ENCODE measurements around the gene MRPL33. TPM values are rescaled to one million over a fixed set of nuclear protein-coding genes. Genes with fewer than 3 reads are reported as not detected.
A peak's percentile ranks its signal among the peaks of the same experiment; 100 is the strongest.

MRPL33 gene
- total and polyA plus RNA-seq, 2 of the 13 experiments (the other 11 are each of a cell fraction or from before 2014, with no cell fraction given): 69.7 to 218 TPM

- TF ChIP-seq MLX (CRISPR knock-in tag; IDR thresholded peaks at IDR 0.05): peak; percentile 61; the same call in 1 of the 2 replicates
- no peak for TF ChIP-seq ZNF547 (CRISPR knock-in tag; IDR thresholded peaks at IDR 0.05)
- peak; percentile 56; the same call in 1 of the 2 replicates for TF ChIP-seq ZBTB20 (CRISPR knock-in tag; IDR thresholded peaks at IDR 0.05; ENCODE audit: borderline replicate concordance, low read depth)
- no peak for TF ChIP-seq SRSF9 (IDR thresholded peaks at IDR 0.05; ENCODE audit: borderline replicate concordance, insufficient read depth, low read depth, low read length, poor library complexity, severe bottlenecking)
- no peak for TF ChIP-seq ZSCAN20 (CRISPR knock-in tag; IDR thresholded peaks at IDR 0.05; ENCODE audit: borderline replicate concordance)
- no peak for TF ChIP-seq ZBTB10 (CRISPR knock-in tag; IDR thresholded peaks at IDR 0.05; ENCODE audit: borderline replicate concordance)
- no peak for TF ChIP-seq ZFP36 (IDR thresholded peaks at IDR 0.05; ENCODE audit: borderline replicate concordance, low read depth, low read length, partially characterized antibody)
- TF ChIP-seq HNF1A (IDR thresholded peaks at IDR 0.05; ENCODE audit: low read depth): no peak
- no peak for TF ChIP-seq HNF1A (CRISPR knock-in tag; IDR thresholded peaks at IDR 0.05; ENCODE audit: borderline replicate concordance)
- no peak for TF ChIP-seq ZNF224 (CRISPR knock-in tag; IDR thresholded peaks at IDR 0.05)
- peak; percentile 54; the same call in 1 of the 2 replicates for TF ChIP-seq SPEN (CRISPR knock-in tag; IDR thresholded peaks at IDR 0.05; ENCODE audit: low read depth)
- TF ChIP-seq MYC (CRISPR knock-in tag; IDR thresholded peaks at IDR 0.05; ENCODE audit: borderline replicate concordance): no peak; the same call in 1 of the 2 replicates
- TF ChIP-seq RAD51 (IDR thresholded peaks at IDR 0.05; ENCODE audit: borderline replicate concordance): no peak
- no peak for TF ChIP-seq JDP2 (CRISPR knock-in tag; IDR thresholded peaks at IDR 0.05; ENCODE audit: borderline replicate concordance)
- TF ChIP-seq SIX1 (CRISPR knock-in tag; IDR thresholded peaks at IDR 0.05; ENCODE audit: borderline replicate concordance): no peak
- TF ChIP-seq KLF15 (CRISPR knock-in tag; IDR thresholded peaks at IDR 0.05; ENCODE audit: borderline replicate concordance): no peak
- no peak for TF ChIP-seq MNT (IDR thresholded peaks at IDR 0.05)
- peak; percentile 65; the same call in 1 of the 2 replicates for TF ChIP-seq ZNF205 (CRISPR knock-in tag; IDR thresholded peaks at IDR 0.05)
Measured at GRCh38 chr2:27724905-27725701, 46.4 kb upstream of the MRPL33 start (continued).
